Skeletal muscle tissue (tissue), 4 donors: ENCODE results near the gene CEBPB. TPM values are rescaled to one million over a fixed set of nuclear protein-coding genes. Genes with fewer than 3 reads are reported as not detected.

Experiments
- H3K27ac ChIP-seq: one replicate; pipeline ENCODE4 v1.7.0; 2013; ENCODE audit warnings: mild to moderate bottlenecking, low read depth, low read length, inconsistent platforms
- H3K27me3 ChIP-seq, 3 donors: one replicate each; pipeline ENCODE4 v1.7.0; 2013; ENCODE audit warnings: low read length in 3 of 3; ENCODE audit not compliant: control insufficient read depth in 3 of 3, insufficient read depth in 3 of 3
- H3K36me3 ChIP-seq, 3 donors: one replicate each; pipeline ENCODE4 v1.7.0; 2013; ENCODE audit warnings: low read length in 3 of 3; ENCODE audit not compliant: control insufficient read depth in 3 of 3, insufficient read depth in 3 of 3
- H3K4me1 ChIP-seq, 3 donors: one replicate each; pipeline ENCODE4 v1.7.0; 2013; ENCODE audit warnings: low read length in 3 of 3, mild to moderate bottlenecking in 3 of 3; ENCODE audit not compliant: control insufficient read depth in 3 of 3, insufficient read depth in 3 of 3
- H3K4me3 ChIP-seq, 3 donors: one replicate each; pipeline ENCODE4 v1.7.0; 2013; ENCODE audit warnings: low read length in 3 of 3
- H3K9ac ChIP-seq, 3 donors: one replicate each; pipeline ENCODE4 v1.7.0; 2013; ENCODE audit warnings: low read length in 3 of 3, mild to moderate bottlenecking in 3 of 3, moderate library complexity in 2 of 3, low read depth in 1 of 3
- H3K9me3 ChIP-seq, 3 donors: one replicate each; pipeline ENCODE4 v1.7.0; 2013; ENCODE audit warnings: low read length in 3 of 3; ENCODE audit not compliant: control insufficient read depth in 3 of 3
- total RNA-seq: library from RNA; depleted of rRNA; stranded (reverse); fragments of >200 nt; gene quantifications from one replicate; pipeline ENCODE4 v1.2.3, GENCODE V29; 2014
- donor health status: Osteomylitis.

The CEBPB gene
- total RNA-seq, 1 donor from 2014 or later: 7.3 TPM

- Histone ChIP-seq H3K4me3 (no peak overlapping the region), H3K9me3 (no peaks in the 10 kb centered on the region), H3K36me3 (no peaks in the 10 kb centered on the region), H3K27ac (no peak overlapping the region), H3K9ac (no peak overlapping the region), H3K4me1 (peaks cover 0 to 10% (median 7%) of the 10 kb centered on the region in 3 donors), H3K27me3 (no peaks in the 10 kb centered on the region)
These were observed 29.0 kb downstream of the CEBPB start for GRCh38 chr20:50219600-50219999.

DNA sequence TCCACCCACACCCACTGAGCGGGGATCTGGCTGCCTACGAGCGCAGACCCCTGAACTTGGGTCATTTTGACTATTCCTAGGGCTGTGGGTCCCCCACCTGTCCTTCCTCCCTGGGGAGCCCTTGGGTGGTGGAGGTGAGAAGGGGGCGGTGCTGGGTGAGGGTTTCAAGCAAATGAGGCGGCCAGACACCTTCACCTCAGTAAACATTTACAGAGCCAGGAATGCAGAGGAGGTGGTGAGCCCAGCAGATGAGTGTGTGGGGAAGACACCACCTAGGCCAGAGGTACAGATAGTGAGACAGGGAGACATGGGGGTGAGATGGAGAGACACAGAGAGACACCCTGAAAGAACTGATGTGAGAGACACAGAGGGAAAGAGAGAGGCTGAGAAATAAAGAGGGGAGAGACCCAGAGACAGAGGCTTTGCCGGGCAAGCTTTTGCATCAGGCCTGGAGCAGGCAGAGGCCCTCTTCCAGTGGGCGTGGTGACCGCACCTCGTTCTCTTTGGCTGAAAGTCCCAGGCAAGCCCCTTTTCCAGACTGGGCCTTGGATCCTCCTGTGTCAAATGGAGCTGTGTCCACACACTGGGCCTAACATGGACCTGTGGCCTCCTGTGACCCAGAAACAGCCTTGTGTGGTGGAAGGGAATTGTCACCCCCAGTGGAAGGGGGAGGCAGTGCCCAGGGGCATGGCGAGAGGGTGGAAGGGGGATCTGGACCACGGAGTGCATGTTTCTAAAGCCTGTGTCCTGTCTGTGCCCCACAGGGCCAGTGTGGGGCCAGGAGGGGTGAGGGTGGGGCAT lies 29.7 kb downstream of the CEBPB start:
- Histone ChIP-seq H3K36me3 (no peaks in the 10 kb centered on the region), H3K9ac (no peak overlapping the region), H3K4me1 (peaks cover 7 to 16% (median 14%) of the 10 kb centered on the region in 3 donors), H3K9me3 (no peaks in the 10 kb centered on the region), H3K4me3 (no peak overlapping the region), H3K27me3 (no peaks in the 10 kb centered on the region), H3K27ac (no peak overlapping the region)

GRCh38 chr20:50220894-50221365 lies 30.3 kb downstream of the CEBPB start:
- Histone ChIP-seq H3K4me3 (no peak overlapping the region), H3K36me3 (no peaks in the 10 kb centered on the region), H3K9ac (no peak overlapping the region), H3K4me1 (peaks cover 7 to 19% (median 17%) of the 10 kb centered on the region in 3 donors), H3K27me3 (no peaks in the 10 kb centered on the region), H3K27ac (no peak overlapping the region), H3K9me3 (no peaks in the 10 kb centered on the region)

DNA sequence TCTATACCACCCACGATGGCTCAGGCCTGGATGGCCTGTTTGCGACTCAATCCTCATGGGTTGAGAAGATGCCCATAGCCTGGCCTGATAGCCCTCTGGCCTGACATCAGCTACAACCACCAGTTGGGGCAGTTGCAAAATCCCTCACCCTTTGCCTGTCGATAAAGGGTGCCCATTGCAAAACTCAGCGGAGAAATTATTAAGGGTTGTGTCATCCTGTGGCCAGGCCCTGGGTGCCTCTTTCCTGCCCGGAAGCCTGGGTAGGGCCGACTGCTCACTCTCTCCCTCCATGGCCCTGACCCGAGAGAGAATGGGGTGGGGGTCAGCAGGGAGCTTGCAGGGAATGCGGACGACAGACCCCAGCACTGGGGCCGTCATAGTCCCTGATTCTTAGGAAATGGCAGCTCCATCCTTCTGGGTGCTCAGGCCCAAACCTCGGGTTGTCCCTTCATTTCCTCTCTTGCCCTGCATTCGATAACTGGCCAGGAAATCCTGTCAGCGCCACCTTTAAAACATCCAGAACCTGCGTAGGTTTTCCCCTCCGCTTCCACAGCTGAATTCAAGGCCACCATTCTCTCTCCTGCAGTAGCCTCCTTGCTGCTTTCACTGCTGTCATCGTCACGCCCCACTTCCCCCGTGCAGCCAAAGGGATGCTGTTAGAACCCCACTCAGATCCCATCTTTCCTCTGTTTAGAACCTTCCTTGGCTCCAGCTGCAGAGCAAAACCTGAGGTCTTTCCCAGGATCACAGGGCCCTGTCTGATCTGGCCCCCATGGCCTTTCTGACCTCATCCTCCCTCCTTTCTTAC lies 31.1 kb downstream of the CEBPB start:
- H3K36me3 ChIP-seq: no peaks in the 10 kb centered on the region
- no peaks in the 10 kb centered on the region for H3K9me3 ChIP-seq
- H3K27ac ChIP-seq: no peak overlapping the region
- H3K4me3 ChIP-seq: no peak overlapping the region
- no peaks in the 10 kb centered on the region for H3K27me3 ChIP-seq
- H3K9ac ChIP-seq: no peak overlapping the region
- peaks cover 7 to 24% (median 17%) of the 10 kb centered on the region in 3 donors for H3K4me1 ChIP-seq

GRCh38 chr20:50222309-50223038 lies 31.8 kb downstream of the CEBPB start:
- H3K4me3 ChIP-seq: no peak overlapping the region
- no peaks in the 10 kb centered on the region for H3K9me3 ChIP-seq
- peaks cover 7 to 24% (median 17%) of the 10 kb centered on the region in 3 donors for H3K4me1 ChIP-seq
- no peaks in the 10 kb centered on the region for H3K27me3 ChIP-seq
- no peak overlapping the region for H3K27ac ChIP-seq
- H3K9ac ChIP-seq: no peak overlapping the region
- H3K36me3 ChIP-seq: no peaks in the 10 kb centered on the region

GRCh38 chr20:50223039-50224005 lies 32.7 kb downstream of the CEBPB start:
- Histone ChIP-seq H3K27me3 (no peaks in the 10 kb centered on the region), H3K9ac (no peak overlapping the region), H3K4me3 (no peak overlapping the region), H3K4me1 (peaks cover 7 to 24% (median 17%) of the 10 kb centered on the region in 3 donors), H3K9me3 (no peaks in the 10 kb centered on the region), H3K27ac (peak overlapping the region; percentile 51), H3K36me3 (no peaks in the 10 kb centered on the region)

DNA sequence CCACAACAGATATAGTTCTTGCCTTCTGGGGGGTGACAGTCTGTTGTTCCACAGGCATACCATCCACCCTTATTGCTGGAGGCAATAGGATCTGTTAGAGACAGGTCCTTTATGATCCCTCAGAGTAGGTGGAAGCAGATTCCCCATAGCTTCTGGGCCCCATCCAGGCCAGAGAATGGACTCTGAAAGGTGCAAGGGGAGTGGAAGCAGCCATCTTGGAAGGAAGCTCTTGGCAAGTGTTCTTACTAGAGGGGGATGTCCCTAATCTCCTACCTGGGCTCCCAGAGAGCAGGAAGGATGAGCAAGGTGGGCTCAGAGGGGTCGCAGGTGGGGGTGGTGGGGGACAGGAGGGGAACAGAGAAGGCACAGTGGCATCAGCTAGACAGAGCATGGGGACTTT lies 33.4 kb downstream of the CEBPB start:
- Histone ChIP-seq H3K27ac (peak overlapping the region; percentile 51), H3K36me3 (no peaks in the 10 kb centered on the region)

GRCh38 chr20:50224531-50225255 lies 34.1 kb downstream of the CEBPB start:
- H3K27ac ChIP-seq: peak overlapping the region; percentile 51
- H3K9ac ChIP-seq: peak overlapping the region in 1 of 3 donors; percentile 40
- H3K9me3 ChIP-seq: no peaks in the 10 kb centered on the region
- H3K4me1 ChIP-seq: peaks cover 7 to 24% (median 17%) of the 10 kb centered on the region in 3 donors
- H3K27me3 ChIP-seq: no peaks in the 10 kb centered on the region
- peak overlapping the region in 1 of 3 donors; percentile 13 for H3K4me3 ChIP-seq
- H3K36me3 ChIP-seq: no peaks in the 10 kb centered on the region

More for the DNA sequence above, 33.4 kb downstream of the CEBPB start:
- H3K4me3 ChIP-seq: peak overlapping the region in 1 of 3 donors; percentile 13
- no peaks in the 10 kb centered on the region for H3K9me3 ChIP-seq
- no peaks in the 10 kb centered on the region for H3K27me3 ChIP-seq
- no peak overlapping the region for H3K9ac ChIP-seq
- peaks cover 7 to 24% (median 17%) of the 10 kb centered on the region in 3 donors for H3K4me1 ChIP-seq
